ENCODE results near the gene ZNF37A.
"Not testable (repeated sequence)": the region's sequence is repeated elsewhere in the genome, so short reads cannot be mapped to it uniquely, and the experiment has no call there.

ZNF37A gene

DNA sequence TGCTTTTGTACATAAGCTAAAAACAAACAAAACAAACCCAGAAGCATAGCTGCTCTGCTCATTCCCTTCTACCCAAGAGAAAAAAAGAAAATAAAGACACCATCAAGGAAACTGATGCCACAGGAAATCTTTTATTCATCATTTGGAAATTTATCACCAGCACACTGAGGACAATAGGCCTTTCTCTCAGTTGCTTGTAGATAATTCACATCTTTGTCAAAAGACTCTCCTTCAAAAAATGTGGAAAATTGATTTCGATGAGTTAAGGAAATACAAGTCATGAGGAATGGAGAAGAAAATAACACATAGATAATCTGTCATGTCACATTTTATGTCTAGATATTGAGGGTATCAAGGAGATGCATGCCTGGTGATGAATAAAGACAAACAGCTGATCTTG is 53.5 kb downstream of the ZNF37A start:
- DNase-seq (ENCODE audit: low read depth in 2 of 2) = no peak

DNA sequence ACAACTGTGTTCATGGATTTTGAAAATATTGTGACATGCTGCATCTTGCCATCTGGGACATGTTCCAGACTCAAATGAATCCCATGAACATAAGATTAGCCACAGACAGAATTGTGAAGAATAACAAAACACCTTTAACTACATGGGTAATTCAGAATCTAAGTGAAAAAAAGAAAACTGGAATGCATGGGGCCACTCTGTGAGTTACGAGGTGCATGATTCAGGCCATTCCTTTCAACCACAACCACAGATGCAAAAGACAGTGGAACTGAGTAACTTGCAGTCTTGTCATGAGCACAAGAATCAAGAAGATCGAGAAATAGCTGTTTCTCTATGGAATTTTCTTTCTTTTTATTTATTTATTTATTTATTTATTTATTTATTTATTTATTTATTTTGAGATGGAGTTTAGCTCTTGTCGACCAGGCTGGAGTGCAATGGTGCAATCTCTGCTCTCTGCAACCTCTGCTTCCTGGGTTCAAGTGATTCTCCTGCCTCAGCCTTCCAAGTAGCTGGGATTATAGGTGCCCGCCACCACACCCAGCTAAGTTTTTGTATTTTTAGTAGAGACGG is 56.8 kb downstream of the ZNF37A start:
- not testable (repeated sequence) for DNase-seq (ENCODE audit: low read depth in 2 of 2)

DNA sequence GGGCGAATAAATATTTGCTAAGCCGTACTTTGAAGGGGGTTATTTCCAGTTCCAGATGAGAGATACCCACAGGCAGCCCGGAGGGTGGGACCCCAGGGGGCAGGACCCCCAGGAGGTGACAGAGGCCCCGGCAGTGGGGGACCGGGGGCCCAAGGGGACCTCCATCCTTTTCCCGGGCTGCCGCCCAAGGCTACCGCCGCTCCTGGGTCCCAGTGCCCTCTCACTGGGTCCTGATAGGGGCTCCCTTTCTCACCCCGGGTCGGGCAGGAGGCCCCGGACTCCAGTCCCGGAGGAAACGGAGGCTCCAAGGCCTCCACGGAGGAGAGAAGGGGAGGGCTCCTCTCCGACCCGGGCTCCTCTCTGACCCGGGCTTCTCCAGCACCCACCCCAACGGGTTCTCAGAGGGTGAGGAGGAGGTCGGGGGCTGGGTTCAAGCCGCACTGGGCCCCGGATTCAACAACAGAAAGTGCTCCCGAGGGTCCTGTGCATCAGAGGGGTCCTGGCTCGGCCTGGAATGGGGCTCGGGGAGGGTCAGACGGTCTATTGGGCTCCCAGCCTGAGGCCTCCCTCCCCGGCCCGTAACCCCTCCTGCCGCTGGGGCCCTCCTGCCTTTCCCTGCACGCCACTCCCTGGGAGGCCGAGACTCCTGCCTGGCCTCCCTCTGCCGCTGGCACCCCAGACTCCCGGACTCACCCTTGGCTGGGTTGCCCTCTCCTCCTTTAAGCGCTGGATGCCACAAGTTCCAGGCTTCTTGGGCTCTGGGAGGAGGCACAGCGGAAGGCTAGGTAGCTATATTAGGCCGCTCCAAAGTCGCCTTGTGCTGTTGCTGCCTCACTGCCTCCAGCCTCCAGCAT is 62.5 kb downstream of the ZNF37A start:
- DNase-seq (ENCODE audit: low read depth in 2 of 2) = no peak

DNA sequence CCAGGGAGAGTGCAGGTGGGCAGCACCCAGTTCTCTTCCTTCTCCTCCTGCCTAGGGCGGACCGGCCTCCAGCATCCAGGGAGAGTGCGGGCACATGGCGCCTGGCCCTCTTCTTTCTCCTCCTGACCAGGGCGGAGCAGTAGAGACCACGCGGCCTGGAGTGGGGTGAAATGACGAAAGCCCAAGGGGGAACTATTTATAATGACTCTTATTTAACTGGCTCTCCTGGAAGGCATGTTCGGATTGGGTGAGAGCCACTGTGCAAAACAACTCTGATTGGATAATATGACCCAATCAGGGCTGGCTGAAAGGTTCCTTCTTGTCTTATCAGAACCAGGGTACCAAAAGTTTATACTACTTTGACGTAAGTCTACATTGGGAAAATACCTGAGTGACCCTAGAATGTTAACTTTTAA is 63.1 kb downstream of the ZNF37A start:
- no peak for DNase-seq (ENCODE audit: low read depth in 2 of 2)

DNA sequence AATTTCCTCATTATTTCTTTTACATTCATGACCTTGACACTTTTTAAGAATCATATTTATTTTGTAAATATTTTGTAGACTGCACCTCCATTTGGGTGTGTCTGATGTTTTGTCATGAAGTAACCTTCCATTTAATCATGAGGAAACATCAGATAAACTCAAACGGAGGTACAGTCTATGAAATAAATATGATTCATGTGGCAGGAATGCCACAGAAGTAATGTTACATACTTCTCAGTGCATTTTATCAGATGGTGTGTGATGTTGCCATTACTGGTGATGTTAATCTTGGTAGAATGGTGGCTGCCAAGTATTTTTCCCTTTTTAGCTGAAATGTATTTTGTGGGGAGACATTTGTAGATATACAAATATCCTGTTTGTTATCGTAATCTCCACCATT is 64.9 kb downstream of the ZNF37A start:
- no peak for DNase-seq (ENCODE audit: low read depth in 2 of 2)

DNA sequence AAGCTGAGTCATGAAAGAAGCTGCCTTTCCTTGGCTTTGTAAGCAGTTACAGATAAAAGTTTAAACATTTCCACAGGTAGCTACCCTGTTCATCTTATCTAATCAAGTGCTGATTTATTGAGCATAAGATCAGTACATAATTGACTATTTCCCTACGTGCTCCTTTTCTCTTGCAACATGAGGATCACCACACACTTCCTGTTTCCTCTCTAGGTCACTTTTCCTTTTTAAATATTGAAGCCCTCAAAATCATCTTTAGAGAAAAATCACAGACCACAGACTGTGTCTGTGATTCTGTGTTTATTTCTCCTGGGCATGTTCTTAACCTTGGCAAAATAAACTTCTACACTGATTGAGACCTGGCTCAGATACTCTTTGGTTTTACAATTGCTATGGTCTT is 69.5 kb downstream of the ZNF37A start:
- DNase-seq (ENCODE audit: low read depth in 2 of 2) = no peak

DNA sequence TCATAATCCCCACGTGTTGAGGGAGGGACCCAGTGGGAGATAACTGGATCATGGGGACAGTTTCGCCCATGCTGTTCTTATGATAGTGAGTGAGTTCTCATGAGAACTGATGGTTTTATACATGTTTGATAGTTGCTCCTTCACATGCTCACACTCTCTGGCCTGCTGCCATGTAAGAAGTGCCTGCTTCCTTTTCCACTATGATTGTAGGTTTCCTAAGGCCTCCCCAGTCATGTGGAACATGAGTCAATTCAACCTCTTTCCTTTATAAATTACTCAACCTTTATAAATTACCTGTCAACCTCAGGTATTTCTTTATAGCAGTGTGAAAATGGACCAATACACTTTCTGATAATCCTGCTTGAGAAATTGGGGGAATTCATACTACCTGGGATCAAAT is 80.2 kb downstream of the ZNF37A start:
- DNase-seq (ENCODE audit: low read depth in 2 of 2) = no peak

DNA sequence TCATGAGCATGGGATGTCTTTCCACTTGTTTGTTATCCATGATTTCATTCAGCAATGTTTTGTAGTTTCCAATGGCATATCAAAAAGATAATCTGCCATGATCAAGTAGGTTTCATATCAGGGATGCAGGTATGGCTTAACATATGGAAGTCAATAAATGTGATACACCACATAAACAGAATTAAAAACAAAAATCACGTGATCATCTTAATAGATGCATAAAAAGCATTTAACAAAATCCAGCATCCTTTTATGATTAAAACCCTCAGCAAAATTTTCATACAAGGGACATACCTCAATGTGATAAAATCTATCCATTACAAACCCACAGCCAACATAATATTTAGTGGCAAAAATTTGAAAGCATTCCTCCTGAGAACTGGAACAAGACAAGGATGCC is 90.3 kb downstream of the ZNF37A start:
- DNase-seq (ENCODE audit: low read depth in 2 of 2) = no peak
